K562 (cell line): ENCODE results near the gene TMEM132D. TPM values are rescaled to one million over a fixed set of nuclear protein-coding genes. Genes with fewer than 3 reads are reported as not detected.

Experiments
- ATAC-seq: fragments of 200-7000 bp; cut with Tn5 transposase; 3 replicates; pipeline ENCODE4 v1.9.1; 2020; ENCODE audit warnings: moderate library complexity
- BruUV-seq: library from RNA; stranded (reverse); fragments of 400-500 nt; replicated peaks from 2 replicates; lab custom pipeline; 2021; lab: Mats Ljungman, UMichigan
- CTCF ChIA-PET: fragments of 300-600 bp; formaldehyde crosslinking; extraction: SDS; loops from one replicate; lab custom pipeline; 2021; ENCODE audit warnings: low intra/inter-chr PET ratio; lab: Yijun Ruan, JAX
- POLR2A ChIA-PET: fragments of 300-600, 350-650 bp; sonication (Branson Sonifier 250); formaldehyde crosslinking; extraction: SDS; loops from one replicate; lab custom pipeline; 2021; ENCODE audit warnings: antibody characterized with exemption, inconsistent platforms; lab: Yijun Ruan, JAX
- DNase-seq, 4 experiments: peaks; one replicate each; pipeline versions ENCODE4 v3.0.0 to v3.0.0-alpha.2; 2011 to 2018; ENCODE audit warnings: low spot score in 3 of 4, mixed read lengths in 3 of 4; ENCODE audit errors: extremely low read depth in 1 of 4
- FAIRE-seq: peaks from 2 replicates; lab custom pipeline; 2011; peaks lifted over from hg19 to GRCh38; lab: Jason Lieb, UNC
- H2AFZ ChIP-seq: 2 replicates; pipeline ENCODE4 v1.6.0; 2011; ENCODE audit warnings: low read depth, low read length, control low read depth, inconsistent platforms
- H3K27ac ChIP-seq: fragments of 200-600 bp; 3 replicates; pipeline ENCODE4 v1.8.0; 2011; ENCODE audit warnings: low read depth, mild to moderate bottlenecking, control low read depth, inconsistent platforms, low read length, moderate library complexity, mixed read lengths; ENCODE audit errors: extremely low read depth
- H3K27me3 ChIP-seq, 2 experiments: fragments of 300-600 bp in 1 of 2; 2 replicates in 1 of 2; 3 replicates in 1 of 2; pipeline versions ENCODE4 v1.6.0 to v1.8.0; 2011; ENCODE audit warnings: inconsistent platforms in 2 of 2, low read length in 2 of 2, mild to moderate bottlenecking in 1 of 2, mixed read lengths in 1 of 2, moderate library complexity in 1 of 2; ENCODE audit not compliant: control insufficient read depth in 2 of 2, insufficient read depth in 2 of 2
- H3K36me3 ChIP-seq: fragments of 300-600 bp; 3 replicates; pipeline ENCODE4 v1.8.0; 2011; ENCODE audit warnings: mild to moderate bottlenecking, low read length, inconsistent platforms; ENCODE audit not compliant: control insufficient read depth, insufficient read depth
- H3K4me1 ChIP-seq, 2 experiments: fragments of 200-600 bp in 1 of 2; replicated peaks in 1 of 2; 2 replicates in 1 of 2; 3 replicates in 1 of 2; pipeline versions ENCODE4 v1.5.1 to v1.8.0; 2011; ENCODE audit warnings: inconsistent platforms in 2 of 2, low read length in 2 of 2, mild to moderate bottlenecking in 1 of 2, mixed read lengths in 1 of 2, moderate library complexity in 1 of 2; ENCODE audit not compliant: control insufficient read depth in 2 of 2, insufficient read depth in 2 of 2
- H3K4me2 ChIP-seq: 2 replicates; pipeline ENCODE4 v1.6.1; 2011; ENCODE audit warnings: low read length, control low read depth, inconsistent platforms, mixed read lengths; ENCODE audit not compliant: insufficient read depth
- H3K4me3 ChIP-seq: fragments of 200-600 bp; sonication (generic), shearing (Covaris generic); 2 replicates; pipeline ENCODE4 v1.5.1; 2016; ENCODE audit warnings: control low read depth, inconsistent platforms
- H3K79me2 ChIP-seq: fragments of 200-600 bp; 3 replicates; pipeline ENCODE4 v1.8.0; 2011; ENCODE audit warnings: low read length, inconsistent platforms; ENCODE audit not compliant: control insufficient read depth, insufficient read depth
- H3K9ac ChIP-seq, 2 experiments: 2 replicates each; pipeline versions ENCODE4 v1.6.0 to v1.6.1; 2011; ENCODE audit warnings: low read depth in 2 of 2, low read length in 2 of 2, control low read depth in 1 of 2, inconsistent platforms in 1 of 2, mild to moderate bottlenecking in 1 of 2, mixed read lengths in 1 of 2; ENCODE audit not compliant: insufficient read depth in 1 of 2
- H3K9me1 ChIP-seq: one replicate; pipeline ENCODE4 v1.6.0; 2011; ENCODE audit warnings: inconsistent platforms, mild to moderate bottlenecking, low read length, moderate library complexity; ENCODE audit not compliant: control insufficient read depth, insufficient read depth
- H3K9me3 ChIP-seq: replicated peaks from 2 replicates; pipeline ENCODE4 v1.5.1; 2011; ENCODE audit warnings: low read depth, low read length, inconsistent platforms; ENCODE audit not compliant: control insufficient read depth, insufficient read depth
- H4K20me1 ChIP-seq: replicated peaks from 2 replicates; pipeline ENCODE4 v1.6.1; 2011; ENCODE audit warnings: low read length, inconsistent platforms, mixed read lengths; ENCODE audit not compliant: control insufficient read depth, insufficient read depth
- ATF3 ChIP-seq, 2 experiments: fragments of 450-650 bp in 1 of 2; sonication (generic) in 1 of 2; formaldehyde crosslinking in 1 of 2; IDR thresholded peaks in 1 of 2; conservative IDR thresholded peaks in 1 of 2; 2 replicates each; pipeline versions ENCODE4 v1.6.1 to v1.8.1; 2016 to 2023; ENCODE audit warnings: mild to moderate bottlenecking in 2 of 2, moderate library complexity in 2 of 2, inconsistent platforms in 1 of 2, missing genetic modification reagents in 1 of 2
- CHCHD3 ChIP-seq: fragments of 250-450 bp; sonication (Bioruptor Pico); IDR thresholded peaks from 2 replicates; pipeline ENCODE4 v2.1.2; 2022; ENCODE audit warnings: mild to moderate bottlenecking
- GABPB2 ChIP-seq: fragments of 250-450 bp; sonication (Bioruptor Pico); conservative IDR thresholded peaks from 2 replicates; pipeline ENCODE4 v1.5.1; 2021; ENCODE audit warnings: mild to moderate bottlenecking
- MCM5 ChIP-seq: fragments of 450-650 bp; IDR thresholded peaks from 2 replicates; pipeline ENCODE4 v1.6.1; 2016; ENCODE audit warnings: low read depth
- PPARD ChIP-seq: fragments of 250-450 bp; sonication (Bioruptor Pico); IDR thresholded peaks from 2 replicates; pipeline ENCODE4 v1.8.0; 2022; ENCODE audit warnings: inconsistent platforms, mild to moderate bottlenecking, moderate library complexity
- SMC3 ChIP-seq: conservative IDR thresholded peaks from 2 replicates; pipeline ENCODE4 v1.6.1; 2011; ENCODE audit warnings: low read depth, low read length, improper control_type of control experiment; ENCODE audit not compliant: insufficient read depth
- SNIP1 ChIP-seq: fragments of 450-650 bp; IDR thresholded peaks from 2 replicates; pipeline ENCODE4 v1.7.1; 2017; ENCODE audit warnings: low read depth, mild to moderate bottlenecking
- SREBF1 ChIP-seq: fragments of 150-350 bp; IDR thresholded peaks from 2 replicates; pipeline ENCODE4 v1.6.1; 2014; ENCODE audit warnings: antibody characterized with exemption, low read depth, low read length, borderline replicate concordance
- THRAP3 ChIP-seq: fragments of 450-650 bp; IDR thresholded peaks from 2 replicates; pipeline ENCODE4 v1.6.1; 2016; ENCODE audit warnings: mild to moderate bottlenecking, inconsistent platforms, borderline replicate concordance
- ZNF174 ChIP-seq: fragments of 250-450 bp; sonication (Bioruptor Pico); IDR thresholded peaks from 2 replicates; pipeline ENCODE4 v1.4.0; 2020; ENCODE audit warnings: mild to moderate bottlenecking
- WGBS: fragments of 100-300 bp; shearing (Covaris generic); methylation state at CpG from one replicate; pipeline ENCODE4 v1.1.6; 2016; ENCODE audit warnings: low coverage, mixed read lengths; ENCODE audit not compliant: insufficient coverage; ENCODE audit errors: missing lambda C conversion rate; 5-methylcytosine and 5-hydroxymethylcytosine counted together
- in situ Hi-C: fragments of 300-500 bp; cut with MboI; formaldehyde crosslinking; loops from 4 replicates; pipeline ENCODE4 v1.15.0; 2018; ENCODE audit warnings: inconsistent platforms, mixed read lengths
- intact Hi-C: fragments of 100-400 bp; cut with micrococcal nuclease; formaldehyde crosslinking; loops from 2 replicates; pipeline ENCODE4 v1.14.2; 2022
- polyA plus RNA-seq, 8 experiments: library from polyadenylated mRNA; depleted of rRNA in 4 of 8; stranded (reverse) in 5 of 8; unstranded in 3 of 8; fragments of >200 nt; fragmentation: Nextera tagmentation in 2 of 8; fragmentation: Illumina TruSeq in 1 of 8; extraction: Ambion mirVana in 2 of 8; extraction: Trizol in 1 of 8; gene quantifications; 2 replicates each; pipeline versions ENCODE4 v1.2.1 to v1.2.3, GENCODE V29; 2011 to 2014; ENCODE audit warnings: inconsistent platforms in 1 of 8, missing spikeins in 1 of 8
- total RNA-seq, 7 experiments: library from RNA; depleted of rRNA in 6 of 7; stranded (reverse); fragments of >200 nt in 6 of 7; fragmentation: Illumina TruSeq in 2 of 7; extraction: Trizol in 2 of 7; gene quantifications; 2 replicates each; pipeline versions ENCODE4 v1.2.1 to v1.2.3, GENCODE V29; 2011 to 2021; ENCODE audit warnings: low replicate concordance in 1 of 7
- TF ChIP-seq, protein P1 (sequence below), 3 experiments: IDR thresholded peaks in 2 of 3; conservative IDR thresholded peaks in 1 of 3; 2 replicates each; pipeline ENCODE4 v1.5.1; 2011 to 2012; ENCODE audit warnings: low read length in 3 of 3, mild to moderate bottlenecking in 3 of 3, control low read depth in 2 of 3, improper control_type of control experiment in 1 of 3, inconsistent platforms in 1 of 3, low read depth in 1 of 3, mixed read lengths in 1 of 3, moderate library complexity in 1 of 3; ENCODE audit not compliant: insufficient read depth in 2 of 3
- TF ChIP-seq, protein P2 (sequence below): fragments of 250-450 bp; sonication (Bioruptor Pico); IDR thresholded peaks from 2 replicates; pipeline ENCODE4 v1.8.0; 2022; ENCODE audit warnings: inconsistent platforms

The TMEM132D gene
- total and polyA plus RNA-seq, 9 of the 15 experiments (the other 6 are each of a cell fraction or from before 2014, with no cell fraction given) = not detected

GRCh38 chr12:129617849-129618248 is 286.0 kb downstream of the TMEM132D start:
- FAIRE-seq (no peak), ATAC-seq (no peak), DNase-seq (no peak)
- Histone ChIP-seq H3K9ac (no peak overlapping the region), H3K27ac (no peak overlapping the region), H3K9me1 (no peaks in the 10 kb centered on the region), H3K4me1 (no peaks in the 10 kb centered on the region), H3K9me3 (no peaks in the 10 kb centered on the region), H3K27me3 (no peaks in the 10 kb centered on the region; a peak in 1 of 5 replicates), H3K4me3 (no peak overlapping the region), H2AFZ (no peak overlapping the region), H3K4me2 (no peak overlapping the region), H3K36me3 (no peaks in the 10 kb centered on the region), H4K20me1 (no peaks in the 10 kb centered on the region), H3K79me2 (no peaks in the 10 kb centered on the region)
- intact Hi-C loops = no loop called here
- TF ChIP-seq, protein P1, sequence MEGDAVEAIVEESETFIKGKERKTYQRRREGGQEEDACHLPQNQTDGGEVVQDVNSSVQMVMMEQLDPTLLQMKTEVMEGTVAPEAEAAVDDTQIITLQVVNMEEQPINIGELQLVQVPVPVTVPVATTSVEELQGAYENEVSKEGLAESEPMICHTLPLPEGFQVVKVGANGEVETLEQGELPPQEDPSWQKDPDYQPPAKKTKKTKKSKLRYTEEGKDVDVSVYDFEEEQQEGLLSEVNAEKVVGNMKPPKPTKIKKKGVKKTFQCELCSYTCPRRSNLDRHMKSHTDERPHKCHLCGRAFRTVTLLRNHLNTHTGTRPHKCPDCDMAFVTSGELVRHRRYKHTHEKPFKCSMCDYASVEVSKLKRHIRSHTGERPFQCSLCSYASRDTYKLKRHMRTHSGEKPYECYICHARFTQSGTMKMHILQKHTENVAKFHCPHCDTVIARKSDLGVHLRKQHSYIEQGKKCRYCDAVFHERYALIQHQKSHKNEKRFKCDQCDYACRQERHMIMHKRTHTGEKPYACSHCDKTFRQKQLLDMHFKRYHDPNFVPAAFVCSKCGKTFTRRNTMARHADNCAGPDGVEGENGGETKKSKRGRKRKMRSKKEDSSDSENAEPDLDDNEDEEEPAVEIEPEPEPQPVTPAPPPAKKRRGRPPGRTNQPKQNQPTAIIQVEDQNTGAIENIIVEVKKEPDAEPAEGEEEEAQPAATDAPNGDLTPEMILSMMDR (IDR thresholded peaks at IDR 0.05 in 2 of 3, conservative IDR thresholded peaks at IDR 0.05 in 1 of 3; ENCODE audit: insufficient read depth in 2 of 3, low read depth in 1 of 3, low read length in 3 of 3) = 0 out of 6 replicates have a peak, but pooled peaks of 1 of the 3 experiments have one; percentile 8
- no peak for TF ChIP-seq MCM5
- no TSS peak for BruUV-seq
- in situ Hi-C loops = no loop called here
- ChIA-PET CTCF (no interaction called here), POLR2A (no interaction called here)
- 0% methylated on average over 7 of the region's 7 CpGs for whole genome bisulfite sequencing

DNA sequence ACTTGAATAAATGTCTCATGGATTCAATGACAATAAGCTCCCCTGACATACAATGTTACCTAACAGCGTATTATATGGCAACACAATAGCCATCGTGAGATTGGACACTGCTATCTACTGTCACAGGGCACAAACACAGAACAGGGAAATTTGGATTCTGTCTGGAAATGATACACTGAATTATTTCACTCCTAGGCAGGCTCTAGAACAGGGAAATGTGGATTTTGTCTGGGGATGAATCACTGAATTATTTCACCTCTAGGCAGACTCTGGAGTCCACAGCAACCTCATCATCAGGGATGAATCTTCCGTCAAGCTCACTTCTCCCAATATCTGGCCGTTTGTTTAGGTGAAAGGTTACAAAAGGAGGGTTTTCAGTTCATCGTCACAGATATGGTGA is 288.8 kb downstream of the TMEM132D start:
- in situ Hi-C loops (no loop called here), intact Hi-C loops (no loop called here)
- Histone ChIP-seq H2AFZ (no peak overlapping the region), H3K4me2 (no peak overlapping the region), H3K4me1 (no peaks in the 10 kb centered on the region), H3K4me3 (no peak overlapping the region), H3K9me1 (no peaks in the 10 kb centered on the region), H3K27me3 (no peaks in the 10 kb centered on the region; a peak in 1 of 5 replicates), H3K9ac (no peak overlapping the region), H4K20me1 (no peaks in the 10 kb centered on the region), H3K9me3 (no peaks in the 10 kb centered on the region), H3K79me2 (no peaks in the 10 kb centered on the region), H3K27ac (no peak overlapping the region), H3K36me3 (no peaks in the 10 kb centered on the region)
- CTCF ChIA-PET = no interaction called here
- POLR2A ChIA-PET = no interaction called here
- FAIRE-seq (no peak), DNase-seq (no peak), ATAC-seq (no peak)
- WGBS = 5% methylated on average over 5 of the region's 5 CpGs
- no TSS peak for BruUV-seq
- TF ChIP-seq ZNF174 (CRISPR knock-in tag) = no peak
- no peak for TF ChIP-seq ATF3 (IDR thresholded peaks at IDR 0.05)
- no peak for TF ChIP-seq ATF3 (CRISPR knock-in tag; conservative IDR thresholded peaks at IDR 0.05)
- no peak for TF ChIP-seq SNIP1
- TF ChIP-seq CHCHD3 (CRISPR knock-in tag) = no peak
- no peak for TF ChIP-seq THRAP3
- TF ChIP-seq GABPB2 (CRISPR knock-in tag) = no peak
- no peak for TF ChIP-seq SREBF1
- TF ChIP-seq, protein P2, sequence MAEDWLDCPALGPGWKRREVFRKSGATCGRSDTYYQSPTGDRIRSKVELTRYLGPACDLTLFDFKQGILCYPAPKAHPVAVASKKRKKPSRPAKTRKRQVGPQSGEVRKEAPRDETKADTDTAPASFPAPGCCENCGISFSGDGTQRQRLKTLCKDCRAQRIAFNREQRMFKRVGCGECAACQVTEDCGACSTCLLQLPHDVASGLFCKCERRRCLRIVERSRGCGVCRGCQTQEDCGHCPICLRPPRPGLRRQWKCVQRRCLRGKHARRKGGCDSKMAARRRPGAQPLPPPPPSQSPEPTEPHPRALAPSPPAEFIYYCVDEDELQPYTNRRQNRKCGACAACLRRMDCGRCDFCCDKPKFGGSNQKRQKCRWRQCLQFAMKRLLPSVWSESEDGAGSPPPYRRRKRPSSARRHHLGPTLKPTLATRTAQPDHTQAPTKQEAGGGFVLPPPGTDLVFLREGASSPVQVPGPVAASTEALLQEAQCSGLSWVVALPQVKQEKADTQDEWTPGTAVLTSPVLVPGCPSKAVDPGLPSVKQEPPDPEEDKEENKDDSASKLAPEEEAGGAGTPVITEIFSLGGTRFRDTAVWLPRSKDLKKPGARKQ (CRISPR knock-in tag) = no peak
- TF ChIP-seq SMC3 = no peak
- TF ChIP-seq PPARD (CRISPR knock-in tag) = no peak
